Activated CD4-positive, alpha-beta T cell treated with anti-CD3 and anti-CD28 coated beads, Interleukin-10, Interleukin-2, amounts not matched to agents 100 ng/mL and 50 ng/mL, durations not matched to agents 16 hours and 8 hours (primary cell): ENCODE measurements around the gene NR2F1.

Experiments
- DNase-seq: peaks from one replicate; pipeline ENCODE4 v3.0.0-alpha.2; 2020

The NR2F1 gene

GRCh38 chr5:93604644-93605515, 21.9 kb downstream of the NR2F1 start:
- no peak for DNase-seq

- DNase-seq = no peak
Measured at GRCh38 chr5:93606382-93606752, 23.3 kb downstream of the NR2F1 start.

GRCh38 chr5:93607367-93608258, 24.6 kb downstream of the NR2F1 start:
- peak; percentile 50 for DNase-seq

GRCh38 chr5:93608855-93609254, 25.8 kb downstream of the NR2F1 start:
- DNase-seq = no peak

- DNase-seq = no peak
Measured at GRCh38 chr5:93609762-93610161, 26.7 kb downstream of the NR2F1 start.

GRCh38 chr5:93610581-93611272, 27.7 kb downstream of the NR2F1 start:
- no peak for DNase-seq

- DNase-seq = no peak
Measured at GRCh38 chr5:93611273-93611975, 28.4 kb downstream of the NR2F1 start.

- no peak for DNase-seq
Measured at GRCh38 chr5:93611976-93612854, 29.2 kb downstream of the NR2F1 start.

GRCh38 chr5:93612855-93613243, 29.8 kb downstream of the NR2F1 start:
- DNase-seq = no peak

GRCh38 chr5:93616538-93617174, 33.6 kb downstream of the NR2F1 start:
- no peak for DNase-seq

- DNase-seq = peak; percentile 78
Measured at GRCh38 chr5:93620487-93621326, 37.7 kb downstream of the NR2F1 start.

GRCh38 chr5:93621327-93621798, 38.3 kb downstream of the NR2F1 start:
- peak; percentile 21 for DNase-seq

- DNase-seq = peak; percentile 58
Measured at GRCh38 chr5:93622240-93622885, 39.3 kb downstream of the NR2F1 start.

- DNase-seq = no peak
Measured at GRCh38 chr5:93623153-93623552, 40.1 kb downstream of the NR2F1 start.

GRCh38 chr5:93626801-93627200, 43.8 kb downstream of the NR2F1 start:
- no peak for DNase-seq

GRCh38 chr5:93632327-93632726, 49.3 kb downstream of the NR2F1 start:
- DNase-seq = no peak

GRCh38 chr5:93635991-93636390, 53.0 kb downstream of the NR2F1 start:
- DNase-seq = no peak

GRCh38 chr5:93636837-93637236, 53.8 kb downstream of the NR2F1 start:
- DNase-seq = no peak

GRCh38 chr5:93637697-93638096, 54.7 kb downstream of the NR2F1 start:
- DNase-seq = no peak
